HG02973 (cell line): ENCODE results near the gene KIF3B.
A peak's percentile ranks its signal among the peaks of the same experiment; 100 is the strongest.
"Not testable (repeated sequence)": the region's sequence is repeated elsewhere in the genome, so short reads cannot be mapped to it uniquely, and the experiment has no call there.

Experiments
- ATAC-seq: cut with Tn5 transposase; IDR thresholded peaks from one replicate; pipeline ENCODE4 v1.9.1; 2021; ENCODE audit warnings: moderate library complexity; ENCODE audit not compliant: unreplicated experiment

The KIF3B gene

DNA sequence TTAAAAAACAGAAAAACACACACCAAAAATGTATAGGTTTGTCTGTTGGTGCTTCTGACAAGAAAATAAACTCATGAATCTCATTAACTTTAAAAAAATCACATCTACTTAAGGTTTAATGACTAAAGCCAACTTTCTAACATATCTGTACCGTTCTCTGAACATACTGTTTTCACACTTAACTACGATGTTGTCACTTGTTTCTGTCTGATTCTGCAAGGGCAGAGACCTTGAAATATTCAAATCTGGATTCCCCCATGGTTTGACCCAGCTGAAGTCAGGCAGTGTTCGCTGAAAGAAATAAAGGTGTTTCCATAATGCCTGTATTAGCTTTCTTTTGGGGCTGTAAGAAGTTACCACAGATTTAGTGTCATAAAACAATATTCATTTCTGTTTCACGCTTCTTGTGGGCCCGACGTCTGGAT is 78.0 kb downstream of the KIF3B start:
- ATAC-seq: no peak

DNA sequence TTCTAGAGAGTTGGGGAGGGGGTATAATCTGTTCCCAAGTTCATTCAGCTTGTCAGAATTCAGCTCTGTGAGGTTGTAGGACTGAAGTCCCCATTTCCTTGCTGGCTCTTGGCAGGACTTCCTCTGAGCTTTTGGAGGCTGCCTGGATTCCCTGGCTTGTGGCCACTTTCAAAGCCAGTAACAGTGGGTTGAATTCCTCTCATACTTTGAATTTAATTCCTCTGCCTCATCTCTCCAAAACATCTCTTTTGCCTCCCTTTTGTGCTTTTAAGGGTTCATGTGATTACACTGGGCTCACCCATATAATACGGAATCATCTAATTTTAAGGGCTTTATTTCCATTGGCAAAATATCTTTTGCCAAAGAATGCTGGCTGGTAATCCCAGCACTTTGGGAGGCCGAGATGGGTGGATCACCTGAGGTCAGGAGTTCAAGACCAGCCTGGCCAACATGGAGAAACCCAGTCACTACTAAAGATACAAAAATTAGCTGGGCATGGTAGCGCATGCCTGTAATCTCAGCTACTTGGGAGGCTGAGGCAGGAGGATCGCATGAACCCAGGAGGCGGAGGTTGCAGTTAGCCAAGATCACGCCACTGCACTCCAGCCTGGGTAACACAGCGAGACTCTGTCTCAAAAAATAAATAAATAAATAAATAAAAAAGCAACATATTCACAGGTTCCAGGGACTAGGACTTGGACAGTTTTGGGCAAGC is 78.6 kb downstream of the KIF3B start:
- ATAC-seq: not testable (repeated sequence)

DNA sequence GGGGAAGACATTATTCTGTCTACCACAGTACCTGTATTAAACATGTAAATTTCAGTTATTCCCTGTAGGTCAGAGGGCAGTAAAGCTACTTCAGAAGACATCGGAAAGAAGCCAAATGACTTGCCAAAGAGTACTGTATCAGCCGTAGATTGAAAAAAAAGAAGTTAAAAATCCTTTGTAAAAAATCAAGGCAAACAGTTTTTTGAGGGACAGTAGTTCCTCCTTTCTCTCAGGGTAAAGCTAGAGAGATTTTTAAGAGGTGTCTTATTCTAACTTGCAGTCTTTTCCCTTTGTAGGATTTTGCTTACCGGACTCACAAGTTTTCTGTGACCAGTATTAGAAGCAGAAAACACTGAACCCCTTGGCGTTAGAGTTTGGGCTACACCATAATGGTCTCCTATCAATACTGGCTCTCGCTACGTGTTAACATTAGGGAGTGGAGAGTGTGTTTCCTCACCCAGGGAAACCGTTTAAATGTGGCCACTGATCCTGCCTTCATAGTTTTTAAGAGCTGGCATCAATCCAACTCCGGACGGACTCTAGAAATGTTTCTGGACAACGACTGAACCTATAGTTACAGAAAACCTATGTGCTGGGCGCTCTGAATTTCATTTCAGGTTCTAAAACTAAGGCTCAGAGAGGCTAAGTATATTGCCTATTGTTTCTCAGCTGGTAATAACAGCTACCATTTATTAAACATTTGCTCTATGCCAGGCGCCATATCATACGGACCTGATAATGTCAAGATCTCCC is 79.3 kb downstream of the KIF3B start:
- ATAC-seq: no peak

DNA sequence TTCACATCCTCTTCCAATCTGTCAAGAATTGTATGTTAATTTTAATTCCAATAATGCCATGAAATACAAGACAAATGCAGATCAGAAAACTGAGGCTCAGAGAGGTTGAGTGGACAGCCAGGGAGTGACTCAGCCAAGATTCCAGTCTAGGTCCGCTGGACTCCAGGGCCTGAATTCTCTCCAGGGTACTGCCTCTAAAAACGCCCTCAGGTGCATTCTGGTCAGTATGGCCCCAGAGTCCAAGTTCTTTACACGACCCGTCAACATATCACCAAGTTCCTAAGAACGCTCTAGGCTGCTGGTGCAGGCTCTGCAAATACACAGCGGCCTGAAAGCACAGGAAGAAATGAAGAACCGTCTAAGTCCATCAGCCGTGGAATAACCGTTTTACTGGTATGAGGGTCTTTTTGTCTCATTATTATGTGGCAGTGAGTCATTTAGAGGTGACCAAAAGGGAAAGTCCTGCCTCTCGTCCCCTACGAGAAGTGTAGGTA is 80.0 kb downstream of the KIF3B start:
- ATAC-seq: no peak

DNA sequence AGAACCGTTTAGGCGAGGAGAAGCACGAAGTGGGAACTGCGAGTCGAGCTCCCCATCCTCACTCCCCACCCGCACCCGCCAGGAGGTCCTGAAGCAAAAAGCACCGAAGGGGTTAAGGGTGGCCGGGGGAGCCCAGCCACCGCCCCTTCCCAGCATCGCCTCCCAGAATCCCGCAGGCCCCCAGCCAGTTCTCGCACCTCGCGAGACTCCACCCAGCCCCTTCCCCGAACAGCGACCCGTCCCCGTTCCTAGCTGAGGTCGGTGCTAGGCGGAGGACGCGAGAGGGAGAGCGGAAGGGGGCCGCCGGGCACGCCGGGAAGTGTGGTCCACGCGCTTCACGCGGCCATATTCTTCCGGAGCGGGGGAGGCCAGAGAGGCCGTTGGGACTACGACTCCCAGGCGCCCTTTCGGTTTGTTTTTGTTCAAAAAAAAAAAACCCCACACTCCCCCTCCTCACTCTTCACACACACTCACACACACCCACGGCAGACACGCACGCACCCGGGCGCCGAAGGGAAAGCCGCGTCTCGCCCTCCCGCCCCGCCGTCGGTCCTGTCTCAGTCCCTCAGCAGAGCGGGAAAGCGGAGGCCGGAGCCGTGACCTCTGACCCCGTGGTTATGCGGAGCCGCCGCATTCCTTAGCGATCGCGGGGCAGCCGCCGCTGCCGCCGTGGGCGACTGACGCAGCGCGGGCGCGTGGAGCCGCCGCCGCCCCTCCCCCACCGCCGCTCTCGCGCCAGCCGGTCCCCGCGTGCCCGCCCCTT is 80.6 kb downstream of the KIF3B start, which contains the start of gene ASXL1:
Gene ASXL1 (plus strand): TSS at position 463 of the 763 bp plus-strand sequence. CDS start 445 bp downstream, outside the sequence.
- peak; percentile 61 for ATAC-seq

DNA sequence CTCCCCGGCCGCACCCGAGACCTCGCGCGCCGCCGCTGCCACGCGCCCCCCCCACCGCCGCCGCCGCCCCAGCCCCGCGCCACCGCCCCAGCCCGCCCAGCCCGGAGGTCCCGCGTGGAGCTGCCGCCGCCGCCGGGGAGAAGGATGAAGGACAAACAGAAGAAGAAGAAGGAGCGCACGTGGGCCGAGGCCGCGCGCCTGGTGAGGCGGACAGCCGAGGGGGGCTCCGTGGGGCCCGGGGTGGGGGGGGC is 81.1 kb downstream of the KIF3B start:
- no peak for ATAC-seq

DNA sequence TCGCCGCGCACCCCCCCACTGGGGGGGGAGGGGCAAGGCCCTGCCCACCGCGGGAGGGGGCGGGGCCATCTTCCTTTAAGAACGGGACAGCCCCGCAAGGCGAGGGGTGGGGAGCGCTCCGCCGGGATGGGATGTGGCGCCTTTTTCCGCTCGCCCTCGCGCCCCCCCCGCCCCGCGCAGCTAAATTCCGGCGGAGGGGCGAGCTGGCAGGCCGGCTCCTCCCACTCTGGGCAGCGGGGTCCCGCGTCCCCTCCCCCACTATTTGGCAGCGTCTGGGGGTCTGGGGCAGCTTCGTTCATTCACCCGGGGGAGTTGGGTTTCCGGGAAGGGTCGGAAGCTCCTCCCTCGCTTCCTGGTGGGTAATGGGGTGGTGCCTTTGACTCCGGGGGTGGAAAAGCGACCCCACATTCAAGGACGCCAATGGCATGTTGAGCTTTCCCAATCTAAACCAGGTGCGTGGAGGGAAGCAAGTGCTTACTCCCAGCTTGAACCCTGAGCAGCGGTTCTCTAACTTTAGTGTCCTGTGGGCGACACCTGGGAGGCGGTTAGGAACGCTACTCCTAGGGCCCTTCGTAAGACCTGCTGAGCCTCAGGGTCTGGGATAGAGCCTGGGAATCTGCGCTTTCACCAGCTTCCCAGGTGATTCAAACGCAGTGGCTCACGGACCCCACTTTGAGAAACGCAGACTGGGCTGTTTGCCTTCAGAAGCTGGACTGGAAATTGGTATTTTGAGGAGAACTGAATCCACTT is 81.6 kb downstream of the KIF3B start:
- no peak for ATAC-seq

DNA sequence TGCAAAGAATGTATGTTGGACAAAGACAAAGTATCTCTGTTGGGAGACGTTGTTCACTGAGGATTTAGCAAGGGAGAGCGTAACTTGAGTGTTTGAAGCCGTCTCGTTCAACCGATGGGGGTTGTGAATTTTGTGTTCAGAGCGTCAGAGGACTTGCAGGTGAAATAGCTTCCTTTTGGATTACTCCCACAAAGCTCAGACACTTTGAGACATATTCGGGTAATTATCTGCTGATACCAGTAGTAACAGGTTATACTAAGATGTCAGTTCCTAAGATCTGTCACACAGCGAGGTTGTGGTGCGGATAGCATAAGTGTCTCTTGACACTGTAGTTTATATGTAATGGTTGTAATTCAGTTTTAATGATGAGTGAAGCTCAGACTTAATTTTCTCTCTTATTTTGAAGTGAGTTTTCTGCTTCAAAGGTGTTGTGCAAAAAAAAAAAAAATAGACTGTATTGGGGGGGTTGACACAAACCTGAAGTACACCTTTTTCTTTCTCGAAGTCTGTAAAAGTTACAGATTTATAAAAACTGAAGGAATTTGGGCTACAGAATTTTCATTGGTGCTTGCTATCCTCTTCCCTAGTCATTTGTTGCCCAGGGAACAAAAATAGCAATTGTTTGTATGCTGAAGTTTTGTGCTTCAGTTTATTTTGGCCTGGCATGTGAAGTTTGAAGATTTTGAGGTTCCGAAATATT is 82.3 kb downstream of the KIF3B start:
- ATAC-seq: no peak

DNA sequence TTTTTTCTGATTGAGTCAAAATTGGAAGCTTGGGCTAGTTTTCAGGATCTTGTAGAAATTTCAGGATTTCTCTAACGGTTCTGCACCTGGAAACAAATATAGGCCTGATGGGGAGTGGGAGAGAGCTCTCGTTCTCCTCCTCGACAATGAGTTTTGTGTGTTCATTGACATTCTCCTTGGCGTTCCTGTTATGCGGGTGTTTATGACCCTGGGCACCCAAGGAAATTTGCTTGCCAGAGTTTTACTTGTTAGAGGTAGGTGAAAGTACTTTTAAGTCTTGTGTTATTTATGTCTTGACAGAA is 82.8 kb downstream of the KIF3B start:
- no peak for ATAC-seq

DNA sequence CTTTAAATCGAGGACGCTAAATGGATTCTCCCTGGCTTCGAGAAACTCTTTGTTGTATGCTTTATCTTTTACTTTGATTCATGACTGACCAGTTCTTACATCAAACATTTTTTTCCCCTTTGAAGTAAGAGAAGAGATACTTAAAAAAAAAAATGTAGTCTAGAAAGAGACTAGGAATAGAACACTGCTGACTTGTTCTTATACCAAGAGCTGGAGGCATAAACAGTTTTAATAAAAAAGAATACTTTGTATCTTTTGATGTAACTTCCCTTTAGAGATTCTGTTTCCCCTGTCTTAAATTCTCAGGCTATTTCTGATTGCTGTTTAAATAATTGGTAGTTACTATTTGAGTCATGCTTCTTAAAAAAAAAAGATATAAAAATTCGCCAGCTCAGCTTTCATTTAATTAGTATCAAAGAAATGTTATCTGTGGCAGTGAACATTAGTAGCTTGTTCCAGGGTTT is 85.5 kb downstream of the KIF3B start:
- ATAC-seq: no peak

DNA sequence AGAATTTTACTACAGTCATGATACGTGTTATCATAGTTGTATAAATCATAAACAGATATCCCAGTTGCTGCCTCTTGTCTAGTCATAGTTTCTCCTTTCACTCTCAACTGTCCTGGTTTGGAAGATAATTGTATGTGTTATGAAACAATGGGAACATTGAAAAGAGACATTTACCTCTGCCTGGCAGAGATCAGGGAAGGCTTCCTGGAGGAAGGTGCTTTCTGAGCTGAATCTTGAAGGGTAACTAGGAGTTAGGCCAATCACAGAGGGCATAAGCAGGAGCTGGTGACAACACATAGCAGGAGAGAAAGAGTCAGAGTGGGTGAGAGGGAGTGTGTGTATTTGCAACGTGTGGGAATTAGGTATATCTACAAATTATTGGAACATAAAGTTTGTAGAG is 86.0 kb downstream of the KIF3B start:
- no peak for ATAC-seq

DNA sequence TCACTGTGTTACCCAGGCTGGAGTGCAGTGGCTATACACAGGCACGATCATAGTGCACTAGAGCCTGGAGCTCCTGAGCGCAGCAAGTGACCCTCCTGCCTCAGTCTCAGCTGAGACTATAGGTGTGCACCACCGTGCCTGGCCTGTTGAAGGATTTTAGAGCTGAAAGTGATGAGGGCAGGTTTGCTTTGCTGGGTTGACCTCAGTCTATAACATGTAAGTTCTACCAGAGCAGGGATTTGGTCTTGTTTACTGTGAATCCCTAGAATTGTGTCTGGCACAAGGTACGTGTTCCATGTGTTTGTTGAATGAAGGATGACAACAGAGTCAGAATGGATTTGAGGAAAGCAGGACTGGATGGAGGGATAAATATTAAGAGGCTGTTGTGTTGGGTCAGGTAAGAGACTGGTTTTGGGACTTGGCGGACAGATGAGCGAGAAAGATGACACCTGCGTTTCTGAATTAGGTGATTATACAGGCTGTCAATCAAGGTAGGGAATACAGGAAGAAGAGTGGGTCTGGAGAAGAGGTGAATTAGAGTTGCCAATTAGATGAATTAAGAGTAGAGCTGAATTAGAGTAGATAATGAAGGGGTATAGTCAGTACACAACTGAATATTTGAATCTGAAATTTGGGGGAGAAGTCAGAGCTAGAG is 87.2 kb downstream of the KIF3B start:
- no peak for ATAC-seq

DNA sequence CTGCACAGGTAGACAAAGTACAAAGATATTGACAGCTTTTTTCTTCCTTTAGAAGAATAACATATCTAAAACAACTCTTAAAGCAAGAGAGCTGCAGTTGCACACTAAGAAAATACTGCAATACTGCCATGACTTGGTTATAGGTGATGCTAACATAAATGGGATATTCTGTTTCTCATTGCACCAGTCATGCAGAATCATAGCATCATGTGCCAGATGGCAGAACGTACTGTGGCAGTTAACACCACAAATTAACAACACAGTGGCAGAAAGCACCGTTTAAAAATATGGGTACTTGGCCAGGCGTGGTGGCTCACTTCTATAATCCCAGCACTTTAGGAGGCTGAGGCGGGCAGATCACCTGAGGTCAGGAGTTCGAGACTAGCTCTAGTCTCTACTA is 88.1 kb downstream of the KIF3B start:
- ATAC-seq: no peak

DNA sequence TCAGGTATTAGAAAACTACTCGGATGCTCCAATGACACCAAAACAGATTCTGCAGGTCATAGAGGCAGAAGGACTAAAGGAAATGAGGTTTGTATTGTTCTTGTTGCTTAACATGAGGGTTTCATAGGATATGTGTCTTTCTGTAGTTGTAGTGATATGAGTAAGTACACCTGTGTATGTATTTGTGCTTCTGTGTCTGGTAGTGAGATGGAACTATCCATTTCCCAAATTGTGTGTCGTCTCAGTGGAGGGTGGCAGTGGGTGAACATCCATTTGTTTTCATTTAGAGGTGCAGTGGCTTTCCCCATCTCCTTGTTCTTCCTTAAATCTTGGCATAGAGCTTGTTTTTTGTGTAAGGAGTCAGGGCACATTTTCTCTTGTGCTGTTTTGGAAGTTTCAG is 88.9 kb downstream of the KIF3B start:
- no peak for ATAC-seq

DNA sequence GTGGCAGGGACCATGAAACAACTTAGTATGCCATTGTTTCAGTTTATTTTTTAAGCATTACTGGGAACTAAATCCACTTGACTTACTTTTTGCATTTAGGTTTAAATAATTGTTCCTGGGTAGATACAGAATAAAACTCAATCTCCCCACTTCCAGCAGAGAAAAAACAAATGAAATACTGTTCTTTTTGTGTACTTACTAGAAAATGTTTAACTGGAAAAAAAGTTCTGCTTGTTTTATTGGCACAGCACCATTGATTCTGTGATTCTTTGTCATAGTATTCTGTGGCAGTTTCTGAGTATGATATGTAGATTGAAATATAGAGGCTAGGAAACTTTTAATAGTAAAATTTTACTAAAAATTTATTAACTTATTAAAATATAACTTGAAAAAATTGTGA is 90.9 kb downstream of the KIF3B start:
- ATAC-seq: no peak

DNA sequence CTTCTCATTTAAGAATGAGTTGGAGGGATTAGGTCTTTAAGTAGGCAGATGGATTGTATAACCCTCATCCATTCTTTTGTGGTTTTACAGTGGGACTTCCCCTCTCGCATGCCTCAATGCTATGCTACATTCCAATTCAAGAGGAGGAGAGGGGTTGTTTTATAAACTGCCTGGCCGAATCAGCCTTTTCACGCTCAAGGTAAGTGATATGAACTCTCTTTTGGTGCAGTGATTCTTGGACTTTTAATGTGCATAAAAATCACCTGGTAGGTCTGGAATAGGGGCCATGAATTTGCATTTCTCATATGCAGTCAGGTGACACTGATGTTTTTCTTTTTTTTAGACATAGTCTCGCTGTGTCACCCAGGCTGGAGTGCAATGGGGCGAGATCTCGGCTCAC is 91.5 kb downstream of the KIF3B start:
- no peak for ATAC-seq

DNA sequence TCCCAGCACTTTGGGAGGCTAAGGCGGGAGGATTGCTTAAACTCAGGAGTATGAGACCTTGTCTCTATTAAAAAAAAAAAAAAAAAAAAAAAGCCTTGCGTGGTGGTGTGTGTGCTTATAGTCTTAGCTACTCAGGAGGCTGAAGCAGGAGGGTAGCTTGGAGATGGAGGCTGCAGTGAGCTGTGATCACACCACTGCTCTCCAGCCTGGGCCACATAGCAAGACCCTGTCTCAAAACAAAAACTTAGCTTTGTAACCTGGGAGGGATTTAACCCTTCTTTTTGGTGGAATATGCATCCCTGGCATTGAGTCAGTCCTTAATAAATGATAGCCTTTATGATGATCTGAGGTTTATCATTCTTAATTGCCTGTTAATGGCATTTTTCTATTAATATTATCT is 93.4 kb downstream of the KIF3B start:
- ATAC-seq: no peak

DNA sequence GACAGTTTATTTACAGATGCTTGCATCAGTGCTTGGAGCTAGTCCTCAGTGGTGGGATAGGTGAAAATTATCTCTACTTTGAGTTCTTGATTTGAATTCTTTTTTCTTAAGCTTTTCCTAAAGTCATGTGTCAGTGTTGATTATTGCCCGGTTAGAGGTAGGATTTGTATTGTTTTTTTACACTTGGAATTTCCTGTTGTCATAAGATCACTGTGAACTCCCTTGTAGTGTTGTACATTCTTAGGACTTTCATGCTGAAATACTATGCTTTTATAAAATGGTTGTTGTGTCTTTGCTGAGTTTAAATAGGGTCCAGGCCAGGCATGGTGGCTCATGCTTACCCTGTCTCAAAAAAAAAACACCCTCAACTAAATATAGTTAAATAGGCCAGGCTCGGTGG is 101.0 kb downstream of the KIF3B start:
- ATAC-seq: no peak

DNA sequence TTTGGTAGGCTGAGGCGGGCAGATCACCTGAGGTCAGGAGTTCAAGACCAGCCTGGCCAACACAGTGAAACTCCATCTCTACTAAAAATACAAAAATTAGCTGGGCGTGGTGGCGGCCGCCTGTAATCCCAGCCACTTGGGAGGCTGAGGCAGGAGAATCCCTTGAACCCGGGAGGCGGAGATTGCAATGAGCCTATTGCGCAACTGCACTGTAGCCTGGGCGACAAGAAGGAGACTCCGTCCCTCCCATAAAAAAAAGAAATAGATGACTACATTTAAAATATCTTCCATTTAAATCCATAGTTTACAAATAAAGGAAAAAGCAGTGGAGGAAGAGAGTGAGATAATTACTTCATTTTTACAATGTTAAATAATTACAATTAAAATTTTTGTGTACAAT is 102.6 kb downstream of the KIF3B start:
- not testable (repeated sequence) for ATAC-seq

DNA sequence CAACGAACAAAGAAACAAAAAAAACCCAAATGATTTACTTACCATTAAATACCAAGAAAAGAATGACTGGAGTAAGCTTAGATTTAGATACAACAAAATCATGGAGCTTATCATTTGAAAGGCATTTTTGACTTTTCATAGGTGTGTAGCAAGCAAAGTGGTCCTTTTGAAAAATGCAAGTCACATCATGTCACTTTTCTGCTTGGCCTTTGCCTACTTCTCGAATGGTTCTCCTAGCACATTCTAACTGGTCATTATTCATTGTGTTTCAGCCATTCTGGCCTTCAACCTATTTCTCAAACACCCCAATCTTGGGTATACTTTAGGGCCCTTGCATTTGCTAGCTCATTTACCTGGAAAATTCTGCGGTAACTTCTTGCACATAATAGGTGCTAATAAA is 103.3 kb downstream of the KIF3B start:
- no peak for ATAC-seq
